Caco-2 (cell line): ENCODE measurements around the gene PTEN. TPM values are rescaled to one million over a fixed set of nuclear protein-coding genes. Genes with fewer than 3 reads are reported as not detected.

Source experiments
- BruUV-seq: library from RNA; stranded (reverse); fragments of 400-500 nt; replicated peaks from 2 replicates; lab custom pipeline; 2021; lab: Mats Ljungman, UMichigan
- CTCF ChIA-PET: fragments of 300-600 bp; sonication (Branson Sonifier 250); formaldehyde crosslinking; loops from one replicate; lab custom pipeline; 2022; ENCODE audit warnings: antibody characterized with exemption; lab: Charles Lee
- POLR2A ChIA-PET: fragments of 300-600 bp; sonication (Branson Sonifier 250); formaldehyde crosslinking; loops from one replicate; lab custom pipeline; 2022; ENCODE audit warnings: antibody characterized with exemption; lab: Charles Lee
- DNase-seq, 2 experiments: peaks; one replicate each; pipeline versions ENCODE4 v3.0.0 to v3.0.0-alpha.2; 2020 to 2022
- H3K27me3 ChIP-seq: replicated peaks from 2 replicates; pipeline ENCODE4 v1.6.0; 2011; ENCODE audit warnings: low read length; ENCODE audit not compliant: control insufficient read depth, insufficient read depth
- H3K36me3 ChIP-seq: 2 replicates; pipeline ENCODE4 v1.5.1; 2011; ENCODE audit warnings: low read length; ENCODE audit not compliant: control insufficient read depth, insufficient read depth
- H3K4me1 ChIP-seq: fragments of 250-450 bp; sonication (Bioruptor Pico); 2 replicates; pipeline ENCODE4 v1.5.1; 2020; ENCODE audit warnings: mild to moderate bottlenecking
- H3K4me3 ChIP-seq: 2 replicates; pipeline ENCODE4 v1.5.1; 2011; ENCODE audit warnings: low read depth, mild to moderate bottlenecking, control low read depth, low read length
- H3K9me3 ChIP-seq: fragments of 250-450 bp; sonication (Bioruptor Pico); 2 replicates; pipeline ENCODE4 v1.5.1; 2020; ENCODE audit warnings: mild to moderate bottlenecking, moderate library complexity
- H3K27ac Mint-ChIP-seq: one replicate; pipeline ENCODE4 v1.8.0; 2022; ENCODE audit warnings: mixed read lengths; ENCODE audit not compliant: unreplicated experiment
- H3K27me3 Mint-ChIP-seq: one replicate; pipeline ENCODE4 v1.8.0; 2022; ENCODE audit warnings: mixed read lengths; ENCODE audit not compliant: insufficient read depth, unreplicated experiment
- H3K36me3 Mint-ChIP-seq: one replicate; pipeline ENCODE4 v1.8.0; 2022; ENCODE audit warnings: mild to moderate bottlenecking, mixed read lengths; ENCODE audit not compliant: insufficient read depth, unreplicated experiment
- H3K4me1 Mint-ChIP-seq: one replicate; pipeline ENCODE4 v1.8.0; 2022; ENCODE audit warnings: low read depth, mixed read lengths; ENCODE audit not compliant: unreplicated experiment
- H3K4me3 Mint-ChIP-seq: one replicate; pipeline ENCODE4 v1.8.0; 2022; ENCODE audit warnings: mild to moderate bottlenecking, moderate library complexity, mixed read lengths; ENCODE audit not compliant: unreplicated experiment
- H3K9me3 Mint-ChIP-seq: one replicate; pipeline ENCODE4 v1.8.0; 2022; ENCODE audit warnings: mixed read lengths; ENCODE audit not compliant: unreplicated experiment
- CTCF ChIP-seq, 2 experiments: fragments of 200-600 bp in 1 of 2; IDR thresholded peaks; 1 replicate in 1 of 2; 2 replicates in 1 of 2; pipeline versions ENCODE4 v1.5.1 to v1.8.0; 2011 to 2022; ENCODE audit warnings: antibody characterized with exemption in 1 of 2, control low read depth in 1 of 2, inconsistent platforms in 1 of 2, low read depth in 1 of 2, low read length in 1 of 2, mild to moderate bottlenecking in 1 of 2, moderate library complexity in 1 of 2; ENCODE audit not compliant: insufficient read depth in 1 of 2, severe bottlenecking in 1 of 2, unreplicated experiment in 1 of 2
- intact Hi-C: fragments of 100-400 bp; cut with micrococcal nuclease; formaldehyde crosslinking; loops from one replicate; pipeline ENCODE4 v1.10.0; 2022; ENCODE audit not compliant: unreplicated experiment
- total RNA-seq: library from RNA; stranded (reverse); gene quantifications from 2 replicates; pipeline ENCODE4 v1.2.3, GENCODE V29; 2022

PTEN gene
- total RNA-seq, 1 experiment from 2014 or later, result 56.3 TPM

- H3K27me3 ChIP-seq, result no peaks in the 10 kb centered on the region
- CTCF ChIA-PET, result no interaction called here
- H3K9me3 ChIP-seq, result no peaks in the 10 kb centered on the region
- Mint-ChIP-seq H3K4me3 (no peak overlapping the region), H3K4me1 (peaks cover 30% of the 10 kb centered on the region), H3K9me3 (no peaks in the 10 kb centered on the region), H3K27ac (no peak overlapping the region), H3K36me3 (no peaks in the 10 kb centered on the region), H3K27me3 (no peaks in the 10 kb centered on the region)
- no peaks in the 10 kb centered on the region; the same call in 1 of the 2 replicates for H3K36me3 ChIP-seq
- POLR2A ChIA-PET, result no interaction called here
- BruUV-seq, result no TSS peak
- H3K4me3 ChIP-seq, result no peak overlapping the region
- no peak for TF ChIP-seq CTCF (IDR thresholded peaks at IDR 0.05; ENCODE audit: insufficient read depth in 1 of 2, low read depth in 1 of 2, low read length in 1 of 2, severe bottlenecking in 1 of 2, unreplicated experiment in 1 of 2)
- peaks cover 31% of the 10 kb centered on the region for H3K4me1 ChIP-seq
- DNase-seq, result no peak
- intact Hi-C loops, result no loop called here
Measured at GRCh38 chr10:87927091-87927490, 63.7 kb downstream of the PTEN start.

GRCh38 chr10:87928996-87929395, 65.6 kb downstream of the PTEN start:
- no TSS peak for BruUV-seq
- TF ChIP-seq CTCF (IDR thresholded peaks at IDR 0.05; ENCODE audit: insufficient read depth in 1 of 2, low read depth in 1 of 2, low read length in 1 of 2, severe bottlenecking in 1 of 2, unreplicated experiment in 1 of 2), result no peak
- H3K9me3 Mint-ChIP-seq, result no peaks in the 10 kb centered on the region

GRCh38 chr10:87930141-87930540, 66.7 kb downstream of the PTEN start:
- Mint-ChIP-seq H3K9me3 (no peaks in the 10 kb centered on the region), H3K4me1 (peaks cover 30% of the 10 kb centered on the region), H3K27me3 (no peaks in the 10 kb centered on the region), H3K4me3 (no peak overlapping the region), H3K27ac (no peak overlapping the region), H3K36me3 (peaks cover 11% of the 10 kb centered on the region)
- ChIA-PET CTCF (interaction anchor here (0.6 kb wide), 1 partner anchor 16 kb away, joined by 3 read pairs; no protein-coding TSS in a partner anchor), POLR2A (no interaction called here)
- intact Hi-C loops, result no loop called here
- Histone ChIP-seq H3K4me1 (peaks cover 26% of the 10 kb centered on the region), H3K9me3 (no peaks in the 10 kb centered on the region), H3K27me3 (no peaks in the 10 kb centered on the region), H3K4me3 (no peak overlapping the region), H3K36me3 (no peaks in the 10 kb centered on the region; the same call in 1 of the 2 replicates)
- no peak for DNase-seq
- no TSS peak for BruUV-seq
- no peak for TF ChIP-seq CTCF (IDR thresholded peaks at IDR 0.05; ENCODE audit: insufficient read depth in 1 of 2, low read depth in 1 of 2, low read length in 1 of 2, severe bottlenecking in 1 of 2, unreplicated experiment in 1 of 2)

More at GRCh38 chr10:87928996-87929395, 65.6 kb downstream of the PTEN start:
- Histone ChIP-seq H3K36me3 (no peaks in the 10 kb centered on the region; the same call in 1 of the 2 replicates), H3K4me1 (peaks cover 31% of the 10 kb centered on the region), H3K9me3 (no peaks in the 10 kb centered on the region), H3K4me3 (no peak overlapping the region), H3K27me3 (no peaks in the 10 kb centered on the region)
- H3K4me1 Mint-ChIP-seq, result peaks cover 30% of the 10 kb centered on the region
- H3K27ac Mint-ChIP-seq, result no peak overlapping the region
- no peak overlapping the region for H3K4me3 Mint-ChIP-seq
- peaks cover under 1% of the 10 kb centered on the region for H3K36me3 Mint-ChIP-seq
- POLR2A ChIA-PET, result no interaction called here
- no peaks in the 10 kb centered on the region for H3K27me3 Mint-ChIP-seq
- DNase-seq, result no peak
- intact Hi-C loops, result no loop called here
- CTCF ChIA-PET, result no interaction called here
